Stimulated activated naive CD8-positive, alpha-beta T cell treated with anti-CD3 and anti-CD28 coated beads, Interleukin-15, Interleukin-2, amounts not matched to agents 100 U/mL and 50 U/mL, for 24 hours (primary cell): Measurements from ENCODE around the gene TPSD1.
"Not testable (repeated sequence)": the region's sequence is repeated elsewhere in the genome, so short reads cannot be mapped to it uniquely, and the experiment has no call there.

Source experiments
- ATAC-seq: fragments of 150-1000 bp; cut with Tn5 transposase; one replicate; pipeline ENCODE4 v1.10.0; 2021
- DNase-seq: peaks from one replicate; pipeline ENCODE4 v3.0.0; 2021

Gene TPSD1

GRCh38 chr16:1281517-1281916 lies 25.6 kb downstream of the TPSD1 start:
- DNase-seq (no peak), ATAC-seq (no peak)

- no peak for DNase-seq
- ATAC-seq = no peak
Measured at GRCh38 chr16:1282324-1282973, 26.6 kb downstream of the TPSD1 start.

DNA sequence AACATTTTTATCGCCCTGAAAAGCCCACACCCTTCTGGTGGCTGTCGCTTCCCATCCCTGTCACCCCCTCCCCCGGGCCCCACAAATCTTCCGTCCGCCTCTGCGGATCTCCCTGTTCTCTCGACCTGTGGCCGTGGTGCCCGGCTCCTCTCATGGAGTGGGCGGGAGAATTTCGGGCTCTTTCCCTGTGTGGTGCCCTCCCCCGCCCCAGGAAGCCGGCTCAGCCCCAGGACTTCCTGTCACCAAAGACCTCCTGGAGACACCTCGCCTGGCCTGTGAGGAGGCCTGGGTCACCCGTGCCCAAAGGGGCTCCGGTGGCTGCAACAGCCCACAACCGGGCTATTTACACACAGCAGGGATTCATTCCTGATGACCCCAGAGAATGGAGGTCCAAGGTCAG lies 27.4 kb downstream of the TPSD1 start:
- no peak for ATAC-seq
- DNase-seq = no peak

DNA sequence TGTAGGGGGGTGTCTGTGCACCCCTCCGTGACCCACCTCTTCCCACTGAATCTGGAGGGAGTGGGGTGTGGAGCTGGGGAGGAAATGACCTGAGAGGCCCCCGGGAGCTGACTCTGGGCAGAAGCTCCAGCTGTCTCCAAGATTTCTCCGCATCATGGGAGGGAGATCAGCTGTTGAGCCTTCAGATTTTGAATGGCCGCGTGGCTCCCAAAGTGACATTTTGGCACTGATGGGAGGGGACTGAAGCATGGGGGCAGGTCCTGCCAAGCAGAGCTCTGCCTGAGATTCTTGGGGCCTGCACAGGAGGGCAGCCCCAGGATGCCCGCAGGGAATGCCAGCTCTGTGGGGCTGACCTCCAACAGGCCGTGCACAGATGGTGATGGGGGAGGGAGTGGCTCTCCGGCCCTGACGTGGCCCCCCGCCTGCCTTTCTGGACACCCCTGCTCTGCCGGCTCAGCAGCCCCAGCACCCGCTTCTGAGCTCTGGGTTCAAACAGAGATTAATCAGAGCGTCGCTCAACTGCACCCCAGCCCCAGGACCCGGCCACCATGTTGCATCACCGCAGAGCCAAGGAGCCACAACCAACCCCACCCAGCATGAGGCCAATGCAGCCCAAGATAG lies 28.2 kb downstream of the TPSD1 start:
- ATAC-seq = no peak
- no peak for DNase-seq

DNA sequence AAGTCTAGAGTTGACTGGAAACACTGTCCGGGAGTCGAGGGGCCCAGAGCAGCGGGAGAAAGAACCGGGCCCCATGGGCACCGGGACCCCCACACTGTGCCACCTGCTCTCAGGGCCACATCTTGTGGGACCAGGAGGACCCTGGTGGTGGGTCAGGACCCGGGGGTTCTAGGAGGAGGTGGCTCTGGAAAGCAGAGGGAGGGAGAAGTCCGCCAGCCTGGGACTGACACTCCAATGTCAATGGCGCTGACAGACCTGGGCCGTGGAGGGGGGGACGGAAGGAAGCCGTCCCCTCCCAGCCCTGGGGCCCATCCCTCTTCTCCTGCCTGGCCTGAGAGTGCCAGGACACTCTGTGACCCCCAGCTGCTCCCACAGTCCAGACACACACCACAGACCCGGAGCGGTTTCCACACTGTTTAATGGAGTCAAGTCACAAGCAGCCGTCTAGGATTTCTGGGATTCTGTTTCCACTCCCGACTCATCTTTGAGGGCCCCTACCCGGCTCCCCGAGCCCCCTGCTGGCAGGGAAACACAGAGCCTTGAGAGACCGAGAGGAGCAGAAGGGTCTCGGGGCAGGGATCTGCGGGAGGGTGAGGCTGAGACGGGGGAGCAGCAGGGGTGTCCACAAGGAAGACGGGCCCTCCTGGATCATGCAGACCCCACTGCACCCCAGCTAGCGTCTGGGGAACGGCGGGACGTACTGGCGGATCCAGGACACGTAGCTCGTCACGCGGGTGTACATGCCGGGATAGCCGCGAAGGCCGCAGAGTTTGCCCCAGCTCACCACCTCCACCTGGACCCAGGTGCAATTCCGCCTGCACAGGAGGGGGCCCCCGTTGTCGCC lies 30.0 kb downstream of the TPSD1 start:
- DNase-seq (no peak), ATAC-seq (no peak)

DNA sequence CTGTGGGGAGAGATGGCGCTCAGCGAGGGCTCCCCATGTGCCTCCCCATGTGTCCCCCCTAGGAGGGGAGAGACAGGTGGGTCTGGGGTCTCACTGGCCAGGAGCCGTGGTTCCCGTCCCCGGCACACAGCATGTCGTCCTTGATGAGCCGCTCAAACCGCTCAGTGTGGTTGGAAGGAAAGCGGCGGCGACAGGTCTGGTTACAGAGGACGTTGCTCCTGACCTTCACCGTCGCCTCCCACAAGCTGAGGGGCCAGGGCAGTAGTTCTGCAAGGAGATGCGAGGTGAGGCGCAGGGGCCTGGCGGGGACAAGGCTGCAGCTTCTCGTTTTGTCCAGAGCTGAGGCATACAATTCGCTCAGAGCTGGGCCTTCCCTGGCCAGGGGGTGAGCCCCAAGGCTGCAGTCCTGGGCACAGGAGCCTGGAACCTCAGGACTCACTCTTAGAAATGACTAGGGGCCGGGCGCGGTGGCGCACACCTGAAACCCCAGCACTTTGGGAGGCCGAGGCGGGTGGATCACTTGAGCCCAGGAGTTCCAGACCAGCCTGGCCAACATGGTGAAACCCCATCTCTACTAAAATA lies 30.7 kb downstream of the TPSD1 start:
- no peak for ATAC-seq
- no peak for DNase-seq

DNA sequence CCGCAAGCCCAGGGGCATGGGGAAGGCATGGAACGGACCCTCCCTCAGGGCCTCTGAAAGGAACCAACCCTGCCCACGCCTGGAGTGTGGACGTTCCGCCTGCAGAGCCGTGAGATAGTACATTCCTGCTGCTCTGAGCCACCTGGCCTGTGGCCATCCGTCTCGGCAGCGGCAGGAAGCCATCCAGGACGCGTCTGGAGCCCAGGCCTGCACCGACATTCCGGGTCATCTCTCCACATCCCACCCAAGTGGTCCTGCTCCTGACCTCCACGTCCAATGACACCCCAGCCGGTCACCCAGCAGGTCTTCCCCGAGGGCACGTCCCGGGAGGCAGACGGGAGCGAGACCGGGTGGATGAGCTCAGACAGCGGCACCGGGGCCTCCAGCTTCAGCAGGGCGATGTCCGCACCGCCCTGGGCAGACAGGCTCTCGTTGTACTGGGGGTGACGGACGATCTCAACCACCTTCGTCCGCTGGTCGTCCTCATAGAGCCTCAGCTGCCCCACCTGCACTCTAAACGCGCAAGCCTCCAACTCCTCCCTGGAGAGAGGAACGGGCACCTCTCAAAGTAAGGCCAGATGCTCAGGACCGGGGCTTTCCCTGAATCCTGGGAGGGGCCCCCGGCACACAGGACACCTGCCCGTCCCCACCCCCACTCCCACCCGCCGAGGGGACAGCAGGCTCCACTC lies 32.3 kb downstream of the TPSD1 start:
- ATAC-seq = no peak
- no peak for DNase-seq

GRCh38 chr16:1288813-1289476 lies 33.1 kb downstream of the TPSD1 start:
- ATAC-seq = peak; percentile 47
- DNase-seq = peak; percentile 34

GRCh38 chr16:1289477-1289866 lies 33.6 kb downstream of the TPSD1 start:
- no peak for DNase-seq
- ATAC-seq = no peak

DNA sequence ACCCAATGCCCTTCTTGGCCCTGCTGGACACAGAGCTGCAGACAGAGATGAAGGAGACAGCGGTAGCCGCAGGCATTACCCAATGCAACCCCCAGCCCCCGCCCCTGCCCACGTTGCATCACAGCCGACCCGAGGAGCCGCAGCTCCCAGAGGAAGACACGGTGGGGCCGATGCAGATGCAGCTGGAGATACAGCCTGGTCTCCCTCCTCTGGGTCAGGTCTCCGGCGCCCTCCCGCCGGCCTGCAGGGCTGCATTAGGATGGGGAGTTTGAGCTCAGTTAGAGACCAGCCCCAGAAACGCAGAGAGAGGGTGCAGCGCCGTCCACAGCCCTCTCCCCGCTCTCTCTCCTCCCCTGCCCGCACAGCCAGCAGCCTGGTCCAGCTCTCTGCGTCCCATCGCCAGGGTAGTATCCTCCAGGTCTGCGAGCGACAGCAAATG lies 34.2 kb downstream of the TPSD1 start:
- DNase-seq (no peak), ATAC-seq (no peak)

DNA sequence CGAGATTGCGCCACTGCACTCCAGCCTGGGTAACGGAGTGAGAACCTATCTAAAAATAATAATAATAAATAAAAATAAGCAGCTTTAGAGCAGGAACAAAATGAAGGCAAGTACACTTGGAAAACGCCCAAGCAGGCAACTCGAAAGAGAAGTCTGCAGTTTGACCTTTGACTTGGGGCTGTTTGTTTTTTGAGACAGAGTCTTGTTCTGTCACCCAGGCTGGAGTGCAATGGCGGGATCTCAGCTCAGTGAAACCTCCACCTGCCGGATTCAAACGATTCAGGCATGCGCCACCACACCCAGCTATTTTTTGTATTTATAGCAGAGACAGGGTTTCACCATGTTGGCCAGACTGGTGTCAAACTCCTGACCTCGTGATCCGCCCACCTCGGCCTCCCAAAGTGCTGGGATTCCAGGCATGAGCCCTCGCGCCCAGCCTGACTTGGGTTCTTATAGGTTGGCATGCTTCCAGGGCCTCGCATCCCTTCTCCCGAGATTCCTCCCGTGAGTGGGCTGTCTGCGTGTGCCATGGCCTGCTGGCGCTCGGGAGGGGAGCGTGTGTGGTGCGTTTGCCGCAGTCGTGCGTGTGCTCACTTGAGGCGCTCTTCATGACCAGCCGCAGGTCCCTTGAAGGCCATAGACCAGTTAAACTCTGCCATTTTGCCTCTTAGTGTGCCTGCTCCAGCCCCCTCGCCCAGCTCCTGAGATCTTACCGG lies 35.1 kb downstream of the TPSD1 start:
- ATAC-seq (no peak), DNase-seq (no peak)

GRCh38 chr16:1291576-1291974 lies 35.7 kb downstream of the TPSD1 start:
- ATAC-seq (no peak), DNase-seq (no peak)

GRCh38 chr16:1292208-1292607 lies 36.3 kb downstream of the TPSD1 start:
- ATAC-seq, DNase-seq: not testable (repeated sequence)

DNA sequence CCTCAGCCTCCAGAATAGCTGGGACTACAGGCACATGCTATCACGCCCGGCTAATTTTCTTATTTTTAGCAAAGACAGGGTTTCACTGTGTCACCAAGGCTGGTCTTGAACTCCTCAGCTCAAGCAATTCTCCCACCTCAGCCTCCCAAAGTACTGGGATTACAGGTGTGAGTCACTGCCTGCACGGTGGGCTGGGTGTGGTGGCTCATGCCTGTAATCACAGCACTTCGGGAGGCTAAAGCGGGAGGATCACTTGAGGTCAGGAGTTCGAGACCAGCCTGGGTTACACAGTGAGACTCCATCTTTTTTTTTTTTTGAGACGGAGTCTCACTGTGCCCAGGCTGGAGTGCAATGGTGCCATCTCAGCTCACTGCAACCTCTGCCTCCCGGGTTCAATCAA lies 36.9 kb downstream of the TPSD1 start:
- ATAC-seq, DNase-seq: not testable (repeated sequence)

DNA sequence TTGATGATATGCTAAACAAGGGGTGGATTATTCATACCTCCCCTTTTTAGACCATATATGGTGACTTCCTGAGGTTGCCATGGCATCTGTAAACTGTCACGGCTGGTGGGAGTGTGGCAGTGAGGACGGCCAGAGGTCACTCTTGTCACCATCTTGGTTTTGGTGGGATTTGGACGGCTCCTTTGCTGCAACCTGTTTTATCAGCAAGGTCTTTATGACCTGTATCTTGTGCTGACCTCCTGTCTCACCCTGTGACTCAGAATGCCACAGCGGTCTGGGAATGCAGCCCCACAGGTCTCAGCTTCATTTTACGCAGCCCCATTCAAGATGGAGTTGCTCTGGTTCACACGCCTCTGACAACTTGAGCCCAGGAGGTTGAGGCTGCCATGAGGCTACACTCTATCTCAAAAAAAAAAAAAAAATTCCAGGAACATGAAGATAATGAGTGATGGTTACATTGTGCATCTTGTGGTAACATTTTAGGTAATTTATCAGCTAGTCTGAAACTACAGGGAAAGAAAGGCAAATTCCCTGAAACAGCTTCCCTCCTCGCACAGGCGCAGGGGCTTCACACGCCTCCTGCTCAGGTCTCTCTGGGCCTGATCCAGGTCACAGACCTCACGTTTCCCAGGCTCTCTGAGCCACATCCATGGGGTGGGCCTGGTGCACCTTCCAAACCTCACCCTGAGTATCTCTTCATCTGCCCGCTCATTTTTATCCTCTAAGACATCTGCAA lies 38.2 kb downstream of the TPSD1 start:
- DNase-seq = no peak

DNA sequence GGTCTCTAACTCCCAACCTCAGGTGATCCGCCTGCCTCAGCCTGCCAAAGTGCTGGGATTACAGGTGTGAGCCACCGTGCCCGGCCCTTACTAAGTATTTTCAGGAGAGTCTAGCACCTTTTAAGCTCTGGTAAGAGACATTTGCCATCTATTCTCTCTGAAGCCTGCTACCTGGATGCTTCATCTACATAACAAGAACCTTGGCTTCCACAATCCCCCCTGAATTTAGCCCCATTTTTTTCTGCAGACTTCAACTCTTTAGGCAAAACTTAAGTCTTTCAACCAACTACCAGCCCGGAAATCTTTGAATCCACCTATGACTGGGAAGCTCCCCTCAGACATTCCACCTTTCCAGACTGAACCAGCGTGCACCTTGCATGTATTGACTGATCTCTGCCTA lies 39.6 kb downstream of the TPSD1 start:
- DNase-seq = no peak
- no peak for ATAC-seq

More for the DNA sequence above, 38.2 kb downstream of the TPSD1 start:
- ATAC-seq = no peak

- not testable (repeated sequence) for DNase-seq, ATAC-seq
Measured at GRCh38 chr16:1296688-1297017, 40.8 kb downstream of the TPSD1 start.

- ATAC-seq (peak; percentile 68), DNase-seq (no peak)
Measured at GRCh38 chr16:1297018-1297696, 41.3 kb downstream of the TPSD1 start.

- DNase-seq (no peak), ATAC-seq (no peak)
Measured at GRCh38 chr16:1298406-1298805, 42.5 kb downstream of the TPSD1 start.
